AG08395 (cell line): ENCODE data around the gene CCND3.

Experiments
- DNase-seq: peaks from one replicate; pipeline ENCODE4 v3.0.0; 2012; ENCODE audit warnings: mixed read lengths, low spot score

CCND3 gene

GRCh38 chr6:41941280-41942066 is at the start of gene CCND3:
TSS of gene CCND3 (minus strand) at chr6:41941808. CDS start at chr6:41941649, 159 bp downstream.
- peak; percentile 93 for DNase-seq

- DNase-seq = no peak
Observed at GRCh38 chr6:41986339-41986738, 44.7 kb upstream of the CCND3 start.

GRCh38 chr6:41984623-41985022 is 43.0 kb upstream of the CCND3 start:
- no peak for DNase-seq

- DNase-seq = peak; percentile 23
Observed at GRCh38 chr6:41976794-41977484, 35.3 kb upstream of the CCND3 start.

GRCh38 chr6:41975276-41975675 is 33.7 kb upstream of the CCND3 start:
- DNase-seq = no peak

- DNase-seq = no peak
Observed at GRCh38 chr6:41974281-41974825, 32.7 kb upstream of the CCND3 start.

GRCh38 chr6:41972826-41973225 is 31.2 kb upstream of the CCND3 start:
- no peak for DNase-seq

GRCh38 chr6:41970436-41970846 is 28.8 kb upstream of the CCND3 start:
- peak; percentile 63 for DNase-seq

GRCh38 chr6:41967312-41968287 is 26.0 kb upstream of the CCND3 start:
- peak; percentile 28 for DNase-seq

GRCh38 chr6:41966961-41967311 is 25.3 kb upstream of the CCND3 start:
- peak; percentile 54 for DNase-seq

- no peak for DNase-seq
Observed at GRCh38 chr6:41966214-41966920, 24.8 kb upstream of the CCND3 start.

- DNase-seq = no peak
Observed at GRCh38 chr6:41965429-41966213, 24.0 kb upstream of the CCND3 start.

- no peak for DNase-seq
Observed at GRCh38 chr6:41964201-41964887, 22.7 kb upstream of the CCND3 start.

- DNase-seq = no peak
Observed at GRCh38 chr6:41963371-41963770, 21.8 kb upstream of the CCND3 start.

GRCh38 chr6:41960028-41960427 is 18.4 kb upstream of the CCND3 start:
- no peak for DNase-seq

GRCh38 chr6:41958022-41958856 is 16.6 kb upstream of the CCND3 start:
- DNase-seq = no peak

GRCh38 chr6:41957117-41957516 is 15.5 kb upstream of the CCND3 start:
- DNase-seq = no peak

- no peak for DNase-seq
Observed at GRCh38 chr6:41955412-41955811, 13.8 kb upstream of the CCND3 start.

- no peak for DNase-seq
Observed at GRCh38 chr6:41954668-41955067, 13.1 kb upstream of the CCND3 start.
